ENCODE measurements around the gene GZMA.

The GZMA gene

DNA sequence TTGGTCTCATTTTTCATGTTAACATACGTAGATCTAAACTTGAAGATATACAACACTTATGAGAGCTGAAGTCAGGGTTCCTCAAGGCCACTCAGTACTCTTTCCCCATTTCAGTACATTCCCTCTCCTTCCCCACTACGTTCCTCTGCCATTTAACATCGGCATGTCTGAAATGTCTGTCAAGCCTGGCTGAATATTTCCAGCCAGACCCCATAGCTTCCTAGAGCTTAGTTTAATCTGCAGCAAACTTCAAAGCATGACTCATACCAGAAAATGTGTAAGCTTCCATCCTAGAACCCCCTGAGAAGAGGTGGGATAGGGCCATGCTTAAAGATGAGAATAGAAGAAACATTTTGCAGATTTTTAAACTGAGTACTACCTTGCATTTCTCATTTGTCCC is 6.2 kb downstream of the GZMA start:
- H3K4me3 ChIP-seq (ENCODE audit: control insufficient read depth, low read depth, low read length) = no peak overlapping the region
- TF ChIP-seq, protein P1, sequence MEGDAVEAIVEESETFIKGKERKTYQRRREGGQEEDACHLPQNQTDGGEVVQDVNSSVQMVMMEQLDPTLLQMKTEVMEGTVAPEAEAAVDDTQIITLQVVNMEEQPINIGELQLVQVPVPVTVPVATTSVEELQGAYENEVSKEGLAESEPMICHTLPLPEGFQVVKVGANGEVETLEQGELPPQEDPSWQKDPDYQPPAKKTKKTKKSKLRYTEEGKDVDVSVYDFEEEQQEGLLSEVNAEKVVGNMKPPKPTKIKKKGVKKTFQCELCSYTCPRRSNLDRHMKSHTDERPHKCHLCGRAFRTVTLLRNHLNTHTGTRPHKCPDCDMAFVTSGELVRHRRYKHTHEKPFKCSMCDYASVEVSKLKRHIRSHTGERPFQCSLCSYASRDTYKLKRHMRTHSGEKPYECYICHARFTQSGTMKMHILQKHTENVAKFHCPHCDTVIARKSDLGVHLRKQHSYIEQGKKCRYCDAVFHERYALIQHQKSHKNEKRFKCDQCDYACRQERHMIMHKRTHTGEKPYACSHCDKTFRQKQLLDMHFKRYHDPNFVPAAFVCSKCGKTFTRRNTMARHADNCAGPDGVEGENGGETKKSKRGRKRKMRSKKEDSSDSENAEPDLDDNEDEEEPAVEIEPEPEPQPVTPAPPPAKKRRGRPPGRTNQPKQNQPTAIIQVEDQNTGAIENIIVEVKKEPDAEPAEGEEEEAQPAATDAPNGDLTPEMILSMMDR (IDR thresholded peaks at IDR 0.05; ENCODE audit: control insufficient read depth, insufficient read depth, low read depth, low read length, missing control alignments) = no peak
- no peak for DNase-seq (ENCODE audit: low read depth)

DNA sequence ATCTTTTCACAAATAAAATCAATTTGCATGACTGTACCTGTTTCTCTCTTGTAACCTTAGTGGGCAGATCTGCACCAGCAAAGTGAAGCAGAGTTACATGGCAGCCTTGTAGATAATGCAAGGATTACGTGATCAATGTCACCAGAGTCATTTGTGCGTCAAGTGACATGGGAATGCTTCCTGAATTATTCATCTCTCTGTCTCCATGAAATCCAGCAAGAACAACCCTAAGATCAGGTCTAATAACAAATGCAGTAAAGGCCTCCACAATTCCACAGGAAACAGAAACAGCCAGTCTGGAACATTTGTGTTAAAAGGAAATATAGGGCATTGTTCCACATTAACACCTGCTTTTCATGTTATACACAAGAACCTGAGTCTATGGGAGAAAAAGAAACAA is 7.8 kb downstream of the GZMA start:
- DNase-seq (ENCODE audit: low read depth) = no peak
- H3K4me3 ChIP-seq (ENCODE audit: control insufficient read depth, low read depth, low read length) = no peak overlapping the region
- TF ChIP-seq, protein P1 (IDR thresholded peaks at IDR 0.05; ENCODE audit: control insufficient read depth, insufficient read depth, low read depth, low read length, missing control alignments) = no peak

DNA sequence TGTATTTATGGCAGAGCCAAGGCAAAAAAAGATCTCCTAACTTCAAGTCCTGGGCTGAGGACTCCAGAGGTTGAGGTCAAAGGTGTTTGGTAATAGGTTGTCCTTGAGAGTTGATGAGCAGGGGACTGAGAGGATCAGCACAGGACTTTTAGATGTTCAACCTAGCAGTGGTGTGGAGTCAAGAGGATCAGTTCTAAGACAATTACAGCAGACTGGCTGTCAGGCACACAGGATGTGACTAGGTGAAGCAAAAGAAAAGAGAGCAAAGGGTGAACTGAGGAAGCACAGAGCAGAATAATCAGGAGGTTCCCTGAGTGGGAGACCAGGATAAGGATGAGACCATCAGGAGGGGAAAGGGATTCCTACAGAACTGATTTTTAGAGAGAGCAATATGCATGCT is 10.9 kb downstream of the GZMA start:
- TF ChIP-seq, protein P1 (IDR thresholded peaks at IDR 0.05; ENCODE audit: control insufficient read depth, insufficient read depth, low read depth, low read length, missing control alignments) = no peak
- no peak overlapping the region for H3K4me3 ChIP-seq (ENCODE audit: control insufficient read depth, low read depth, low read length)
- DNase-seq (ENCODE audit: low read depth) = no peak

DNA sequence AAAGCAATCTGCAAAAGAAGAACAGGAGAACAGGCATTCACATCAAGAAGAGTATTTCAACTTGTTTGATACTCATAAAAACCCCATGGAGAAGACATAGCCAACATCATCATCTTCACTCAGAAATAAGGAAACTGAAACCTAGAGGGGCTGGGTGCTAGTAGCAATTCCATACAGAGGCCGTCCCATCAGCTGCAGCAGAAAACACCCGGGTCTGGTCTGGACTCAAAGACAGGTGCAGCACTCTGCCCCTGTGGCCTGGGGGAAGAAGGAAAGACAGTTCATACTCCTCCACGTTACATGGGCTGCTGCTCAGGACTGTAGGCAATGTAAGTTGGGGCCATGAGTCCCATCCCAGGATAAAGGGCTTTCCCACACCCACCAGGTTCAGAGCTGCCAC is 11.6 kb downstream of the GZMA start:
- DNase-seq (ENCODE audit: low read depth) = no peak
- TF ChIP-seq, protein P1 (IDR thresholded peaks at IDR 0.05; ENCODE audit: control insufficient read depth, insufficient read depth, low read depth, low read length, missing control alignments) = no peak
- H3K4me3 ChIP-seq (ENCODE audit: control insufficient read depth, low read depth, low read length) = no peak overlapping the region

DNA sequence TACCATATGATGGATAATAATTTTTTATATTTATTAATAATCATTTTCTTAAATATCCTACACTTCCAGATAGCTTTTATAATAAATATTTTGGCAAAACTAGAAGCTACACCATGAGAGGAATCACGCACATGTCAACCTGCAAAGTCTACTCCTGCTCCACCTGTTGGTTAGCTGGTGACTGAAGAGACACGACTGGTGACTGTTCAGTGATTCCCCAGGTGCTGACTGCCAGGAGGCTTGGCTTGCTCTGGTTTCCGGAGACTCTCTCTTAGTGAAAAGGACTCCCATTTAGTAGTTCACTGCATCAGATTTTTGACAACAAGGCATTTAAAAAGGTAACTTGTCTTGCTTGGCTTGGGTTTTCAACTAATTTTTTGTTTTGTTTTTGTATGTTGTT is 20.9 kb downstream of the GZMA start:
- no peak for DNase-seq (ENCODE audit: low read depth)
- TF ChIP-seq, protein P1 (IDR thresholded peaks at IDR 0.05; ENCODE audit: control insufficient read depth, insufficient read depth, low read depth, low read length, missing control alignments) = no peak
- no peak overlapping the region for H3K4me3 ChIP-seq (ENCODE audit: control insufficient read depth, low read depth, low read length)

DNA sequence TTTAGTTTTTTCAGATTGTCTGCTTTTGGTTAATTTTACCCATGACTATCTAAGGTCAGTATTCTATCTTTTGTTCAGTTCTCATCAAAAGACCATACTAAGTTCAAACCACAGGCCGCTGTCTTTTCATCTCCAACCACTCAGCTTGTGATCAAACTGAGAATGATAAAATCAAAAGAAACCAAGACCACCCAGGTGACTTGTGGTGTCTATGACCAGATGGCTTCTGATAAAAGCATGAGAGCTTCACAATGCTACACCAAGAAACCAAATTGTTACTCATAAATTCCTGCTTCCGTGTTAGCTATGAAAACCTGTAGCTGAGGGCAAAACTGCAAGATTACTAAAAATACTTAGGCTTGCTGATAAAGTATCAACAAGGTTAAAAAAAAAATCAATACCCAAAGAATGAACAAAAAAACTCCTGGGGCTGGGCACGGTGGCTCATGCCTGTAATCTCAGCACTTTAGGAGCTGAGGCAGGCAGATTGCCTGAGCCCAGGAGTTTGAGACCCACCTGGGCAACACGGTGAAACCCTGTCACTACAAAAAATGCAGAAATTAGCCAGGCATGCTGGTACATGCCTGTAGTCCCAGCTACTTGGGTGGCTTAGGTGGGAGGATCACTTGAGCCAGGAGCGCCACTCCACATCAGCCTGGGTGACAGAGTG is 31.7 kb downstream of the GZMA start:
- TF ChIP-seq, protein P1 (IDR thresholded peaks at IDR 0.05; ENCODE audit: control insufficient read depth, insufficient read depth, low read depth, low read length, missing control alignments) = no peak
- H3K4me3 ChIP-seq (ENCODE audit: control insufficient read depth, low read depth, low read length) = no peak overlapping the region
- no peak for DNase-seq (ENCODE audit: low read depth)

Data from AG09309 (cell line).